ELF-1 (cell line): Measurements from ENCODE around the gene FAM110A.
A peak's percentile ranks its signal among the peaks of the same experiment; 100 is the strongest.
"Not testable (repeated sequence)": the region's sequence is repeated elsewhere in the genome, so short reads cannot be mapped to it uniquely, and the experiment has no call there.

Experiments used
- DNase-seq: peaks from one replicate; pipeline ENCODE4 v3.0.0-alpha.2; 2016; ENCODE audit warnings: low read depth, low spot score

Gene FAM110A

GRCh38 chr20:833450-834150 is at the start of gene FAM110A:
Gene FAM110A (plus strand): TSS chr20:833715. CDS start chr20:844805, 11,090 bp downstream.
- peak; percentile 97 for DNase-seq

DNA sequence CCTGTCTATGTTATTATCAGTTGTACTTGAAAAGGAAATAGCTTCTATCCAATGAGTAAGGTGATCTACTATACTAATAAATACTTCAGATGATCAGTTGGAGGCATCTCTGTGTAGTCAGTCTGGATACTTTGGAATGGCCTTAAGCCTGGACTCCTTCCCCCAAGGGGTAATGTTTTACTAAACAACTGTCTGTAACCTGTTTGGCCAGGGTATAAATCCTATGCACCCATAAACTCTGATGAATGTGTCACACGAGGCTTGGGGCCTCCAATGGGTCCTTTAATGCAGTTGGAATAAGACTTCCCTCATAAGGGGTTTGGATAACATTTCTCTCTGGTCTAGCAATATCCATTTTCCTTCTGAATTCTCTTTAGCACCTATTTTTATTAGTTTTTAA is 45.7 kb upstream of the FAM110A start:
- DNase-seq: no peak

DNA sequence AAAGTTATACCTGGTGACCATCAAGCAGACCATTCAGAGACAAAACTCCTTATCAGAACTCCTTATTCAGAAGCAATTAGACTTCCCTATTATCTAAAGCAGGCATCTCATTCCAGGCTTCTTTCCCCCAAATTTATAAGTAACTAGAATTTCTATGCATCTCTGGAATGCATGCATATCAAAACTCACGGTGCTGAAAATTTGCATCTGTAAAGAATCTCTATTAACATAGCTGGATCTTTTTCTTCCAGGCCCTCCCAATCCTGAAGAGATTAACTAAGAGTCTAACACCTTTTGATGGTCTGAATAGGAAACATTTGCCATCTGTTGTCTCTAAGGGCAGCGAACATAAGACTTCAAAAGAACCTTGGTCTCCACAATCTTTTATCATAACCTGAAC is 42.5 kb upstream of the FAM110A start:
- DNase-seq: no peak

- no peak for DNase-seq
Measured at GRCh38 chr20:792248-792647, 41.3 kb upstream of the FAM110A start.

DNA sequence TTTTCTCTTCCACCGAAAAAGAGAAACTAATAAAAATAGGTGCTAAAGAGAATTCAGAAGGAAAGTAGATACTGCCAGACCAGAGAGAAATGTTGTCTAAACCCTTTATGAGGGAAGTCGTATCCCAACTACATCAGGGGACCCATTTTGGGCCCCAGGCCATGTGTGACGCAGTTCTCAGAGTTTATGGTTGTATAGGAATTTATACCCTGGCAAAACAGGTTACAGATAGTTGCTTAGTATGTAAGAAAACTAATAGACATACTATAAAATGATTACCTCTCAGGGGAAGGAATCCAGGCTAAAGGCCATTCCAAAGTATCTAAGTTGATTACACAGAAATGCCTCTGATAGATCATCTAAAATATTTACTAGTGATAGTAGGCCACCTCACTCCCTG is 36.6 kb upstream of the FAM110A start:
- no peak for DNase-seq

- DNase-seq: not testable (repeated sequence)
Measured at GRCh38 chr20:798746-799145, 34.8 kb upstream of the FAM110A start.

DNA sequence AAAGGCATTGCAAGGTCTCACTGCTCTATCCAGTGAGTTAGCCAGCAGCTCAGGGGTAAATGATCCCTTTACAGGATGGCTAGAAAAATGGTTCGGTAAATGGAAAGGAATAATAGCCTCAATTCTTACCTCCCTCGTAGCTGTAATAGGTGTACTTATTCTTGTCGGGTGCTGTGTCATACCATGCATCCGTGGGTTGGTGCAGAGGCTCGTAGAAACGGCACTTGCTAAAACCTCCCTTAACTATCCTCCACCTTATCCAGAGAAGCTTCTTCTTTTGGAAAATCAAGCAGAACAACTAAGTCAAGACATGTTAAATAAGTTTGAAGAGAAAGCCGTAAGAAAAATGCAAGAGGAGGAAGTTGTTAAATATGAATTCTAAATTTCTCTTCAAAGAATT is 33.5 kb upstream of the FAM110A start:
- DNase-seq: not testable (repeated sequence)

- DNase-seq: no peak
Measured at GRCh38 chr20:801678-802077, 31.8 kb upstream of the FAM110A start.

GRCh38 chr20:805713-806112 is 27.8 kb upstream of the FAM110A start:
- DNase-seq: no peak

DNA sequence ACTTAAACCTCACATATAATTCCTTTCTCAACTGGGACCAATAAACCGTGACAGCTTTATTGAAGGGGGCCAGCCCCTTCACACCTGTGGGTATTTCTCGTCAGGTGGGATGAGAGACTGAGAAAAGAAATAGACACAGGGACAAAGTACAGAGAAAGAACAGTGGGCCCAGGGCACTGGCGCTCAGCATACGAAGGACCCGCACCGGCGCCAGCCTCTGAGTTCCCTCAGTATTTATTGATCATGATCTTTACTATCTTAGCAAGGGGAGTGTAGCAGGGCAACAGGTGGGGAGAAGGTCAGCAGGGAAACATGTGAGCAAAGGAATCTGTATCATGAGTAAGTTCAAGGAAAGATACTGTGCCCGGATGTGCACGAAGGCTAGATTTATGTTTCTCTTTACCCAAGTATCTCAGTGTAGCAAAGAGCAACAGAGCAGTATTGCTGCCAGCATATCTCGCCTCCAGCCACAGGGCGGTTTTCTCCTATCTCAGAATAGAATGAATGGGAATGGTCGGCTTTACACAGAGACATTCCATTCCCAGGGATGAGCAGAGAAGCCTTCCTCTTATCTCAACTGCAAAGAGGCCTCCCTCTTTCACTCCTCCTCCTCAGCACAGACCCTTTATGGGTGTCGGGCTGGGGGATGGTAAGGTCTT is 21.6 kb upstream of the FAM110A start:
- peak; percentile 58 for DNase-seq

DNA sequence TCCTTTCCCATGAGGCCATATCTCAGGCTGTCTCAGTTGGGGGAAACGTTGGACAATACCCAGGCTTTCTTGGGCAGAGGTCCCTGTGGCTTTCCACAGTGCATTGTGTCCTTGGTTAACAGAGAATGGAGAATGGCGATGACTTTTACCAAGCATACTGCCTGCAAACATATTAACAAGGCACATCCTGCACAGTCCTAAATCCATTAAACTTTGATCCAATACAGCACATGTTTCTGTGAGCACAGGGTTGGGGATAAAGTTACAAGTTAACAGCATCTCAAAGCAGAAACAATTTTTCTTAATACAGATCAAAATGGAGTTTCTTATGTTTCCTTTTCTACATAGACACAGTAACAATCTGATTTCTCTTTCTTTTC is 21.1 kb upstream of the FAM110A start:
- not testable (repeated sequence) for DNase-seq

- DNase-seq: no peak
Measured at GRCh38 chr20:813390-813789, 20.1 kb upstream of the FAM110A start.

GRCh38 chr20:815226-815625 is 18.3 kb upstream of the FAM110A start:
- no peak for DNase-seq

DNA sequence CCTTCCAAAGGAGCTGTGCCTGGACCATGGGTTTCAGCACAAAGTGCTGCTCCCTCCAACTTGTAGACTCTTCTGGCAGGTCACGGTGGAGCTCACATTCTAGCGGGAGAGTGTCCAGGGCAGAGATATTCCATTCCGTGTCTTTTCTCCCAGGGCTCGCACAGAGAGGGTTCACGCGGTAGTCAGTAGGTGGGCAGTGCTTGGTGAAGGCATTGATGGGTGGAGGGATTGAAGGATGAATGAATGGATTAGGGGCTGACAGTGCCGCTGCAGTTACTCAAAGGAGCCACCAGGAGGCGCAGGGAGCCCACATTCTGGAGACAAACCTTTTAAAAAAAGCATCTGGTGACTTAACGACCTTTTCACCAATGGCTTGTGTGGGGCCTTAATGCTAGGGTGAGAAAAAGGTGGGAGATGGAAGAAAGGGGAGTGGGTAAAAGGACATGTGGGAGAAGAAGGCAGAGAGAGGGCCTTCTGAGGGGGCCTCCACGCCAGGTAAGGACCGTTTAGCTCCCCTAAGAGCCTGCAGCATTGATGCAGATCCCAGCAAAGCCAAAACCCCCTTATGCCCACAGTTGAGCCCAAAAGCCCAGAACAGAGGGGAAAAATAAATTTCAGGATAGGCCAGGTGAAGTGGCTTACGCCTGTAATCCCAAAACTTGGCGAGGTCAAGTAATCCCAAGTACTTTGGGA is 17.5 kb upstream of the FAM110A start:
- DNase-seq: peak; percentile 86

- DNase-seq: no peak
Measured at GRCh38 chr20:818001-818664, 15.4 kb upstream of the FAM110A start.

DNA sequence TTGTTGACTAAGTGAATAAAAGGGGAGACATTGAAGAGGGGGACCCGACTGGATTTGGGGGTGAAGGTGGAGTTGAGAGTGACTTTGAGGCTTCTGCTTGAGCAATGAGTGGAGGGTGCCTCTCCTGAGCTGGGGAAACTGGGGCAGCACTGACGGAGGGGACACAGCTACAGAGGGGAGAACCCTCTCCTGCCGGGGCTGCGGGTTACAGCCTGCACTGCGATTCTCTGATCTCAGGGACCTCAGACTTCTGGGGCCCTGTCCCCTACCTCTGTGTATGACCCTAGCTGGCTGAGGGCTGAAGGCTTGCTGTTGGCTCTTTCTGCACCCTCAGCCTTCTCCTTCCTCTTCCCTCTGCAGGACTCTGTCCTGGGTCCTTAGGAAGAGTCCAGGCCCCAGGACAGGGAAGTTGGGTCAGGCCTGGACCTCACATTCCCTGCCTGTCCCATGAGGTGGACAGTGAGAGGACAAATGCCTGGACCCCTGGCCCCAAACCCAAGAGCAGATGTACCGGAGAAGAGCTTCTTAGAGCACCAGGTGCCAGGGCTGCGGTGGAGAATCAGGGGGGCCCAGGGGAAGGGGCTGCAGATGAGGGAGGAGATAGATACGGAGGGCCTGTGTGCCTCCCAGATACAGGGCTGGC is 13.7 kb upstream of the FAM110A start:
- no peak for DNase-seq

DNA sequence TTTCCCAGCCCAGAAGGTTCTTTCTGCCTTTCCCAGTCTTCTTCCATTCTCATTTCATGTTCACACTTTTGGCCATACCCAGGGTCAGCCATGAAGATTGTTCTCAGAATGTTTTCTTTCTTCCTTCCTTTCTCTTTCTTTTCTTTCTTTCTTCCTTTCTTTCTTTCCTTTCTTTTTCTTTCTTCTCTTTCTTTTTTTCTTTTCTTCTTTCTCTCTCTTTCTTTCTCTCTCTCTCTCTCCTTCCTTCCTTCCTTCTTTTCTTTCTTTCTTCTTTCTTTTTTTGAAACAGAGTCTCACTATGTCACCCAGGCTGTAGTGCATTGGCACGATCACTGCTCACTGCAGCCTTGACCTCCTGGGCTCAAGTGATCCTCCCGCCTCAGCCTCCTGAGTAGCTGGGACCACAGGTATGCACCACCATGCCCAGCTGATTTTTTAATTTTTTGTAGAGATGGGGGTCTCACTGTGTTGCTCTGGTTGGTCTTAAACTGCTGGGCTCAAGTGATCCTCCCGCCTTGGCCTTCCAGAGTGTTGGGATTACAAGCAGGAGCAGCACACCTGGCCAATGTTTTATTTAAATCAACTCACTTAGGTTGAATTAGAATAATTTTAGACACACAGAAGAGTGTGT is 13.1 kb upstream of the FAM110A start:
- no peak for DNase-seq

- DNase-seq: no peak
Measured at GRCh38 chr20:821046-821730, 12.3 kb upstream of the FAM110A start.

DNA sequence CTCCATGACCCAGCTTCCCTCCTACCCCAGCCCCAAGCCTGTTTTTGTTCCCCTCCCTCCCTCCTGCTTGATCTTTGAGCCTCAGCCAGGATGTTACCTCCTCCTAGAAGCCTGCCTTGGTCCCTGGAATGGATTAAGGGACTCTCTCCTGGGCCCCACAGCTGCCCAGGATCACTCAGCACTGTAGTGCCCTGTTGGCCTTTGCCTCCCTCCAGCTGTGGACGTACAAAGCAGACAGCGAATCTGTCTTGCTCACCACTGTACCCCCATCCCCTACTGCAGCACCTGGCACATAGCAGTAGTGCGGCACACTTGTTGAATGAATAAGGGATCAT is 11.8 kb upstream of the FAM110A start:
- no peak for DNase-seq

DNA sequence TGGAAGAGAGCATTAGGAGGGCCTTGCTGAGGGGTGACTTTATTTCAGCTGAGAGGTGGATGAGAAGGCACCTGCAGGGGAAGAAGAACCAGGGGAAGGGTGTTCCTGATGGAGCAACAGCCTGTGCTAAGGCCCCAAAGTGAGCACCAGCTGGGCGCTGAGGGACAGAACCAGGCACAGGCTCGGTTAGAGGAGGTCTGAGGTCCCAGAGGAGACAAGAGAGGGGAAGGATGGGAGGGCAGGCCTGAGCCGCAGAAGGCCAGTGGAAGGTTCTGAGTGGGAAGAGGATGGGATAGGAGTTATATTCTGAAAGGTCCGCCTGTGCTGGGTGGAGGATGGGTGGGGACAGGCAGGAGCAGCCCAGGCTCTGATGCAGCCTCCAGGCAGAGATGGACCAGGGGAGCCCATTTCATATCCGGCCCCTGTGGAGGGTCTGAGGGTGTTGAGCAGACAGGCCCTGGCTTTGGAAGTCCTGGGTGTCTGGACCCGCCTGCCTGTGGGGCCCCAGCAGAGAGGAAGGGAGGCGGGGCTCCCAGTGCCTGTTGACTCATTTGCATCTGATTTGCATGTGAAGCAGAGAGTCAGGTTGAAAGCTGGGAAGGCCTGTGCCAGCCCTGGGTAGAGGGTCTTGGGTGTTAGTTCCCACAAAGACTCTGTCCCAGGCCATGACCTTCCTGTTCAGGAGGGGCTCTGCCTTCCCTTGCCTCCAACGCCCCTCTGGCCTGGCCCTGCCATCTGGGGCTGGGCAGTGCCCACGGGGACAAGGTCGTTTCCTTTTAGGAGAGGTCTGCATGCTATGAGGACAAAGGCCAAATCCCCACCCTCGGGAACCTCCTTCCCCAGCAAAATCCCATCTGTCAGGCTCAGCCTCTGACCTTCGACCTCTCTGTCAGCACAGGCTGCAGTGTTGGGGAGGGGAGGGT is 10.6 kb upstream of the FAM110A start:
- no peak for DNase-seq
